HCT116 (cell line): Measurements from ENCODE around the gene NALCN. TPM values are rescaled to one million over a fixed set of nuclear protein-coding genes. Genes with fewer than 3 reads are reported as not detected.

Experiments used
- ATAC-seq: fragments of 200-7000 bp; cut with Tn5 transposase; 2 replicates; pipeline ENCODE4 v1.9.1; 2020; ENCODE audit warnings: mild to moderate bottlenecking, moderate library complexity
- BruUV-seq: library from RNA; stranded (reverse); fragments of 400-500 nt; replicated peaks from 2 replicates; lab custom pipeline; 2021; lab: Mats Ljungman, UMichigan
- CTCF ChIA-PET: fragments of 300-600 bp; sonication (Branson Sonifier 250); formaldehyde crosslinking; loops from one replicate; lab custom pipeline; 2021; ENCODE audit warnings: antibody characterized with exemption; lab: Charles Lee
- POLR2A ChIA-PET: fragments of 300-600, 350-600 bp; sonication (Branson Sonifier 250); formaldehyde crosslinking; loops from one replicate; lab custom pipeline; 2021; ENCODE audit warnings: antibody characterized with exemption; lab: Charles Lee
- RAD21 ChIA-PET, 2 experiments: fragments of 300-600 bp; sonication (Branson Sonifier 250); formaldehyde crosslinking; loops; one replicate each; lab custom pipeline; 2023; ENCODE audit warnings: low total read pairs in 2 of 2; ENCODE audit not compliant: uncharacterized antibody in 2 of 2, unreplicated experiment in 2 of 2, low non-redundant PET in 1 of 2; lab: Charles Lee
- DNase-seq: peaks from one replicate; pipeline ENCODE4 v3.0.0-alpha.2; 2010; ENCODE audit warnings: low read depth, low spot score
- H2AFZ ChIP-seq: fragments of 200-600 bp; shearing (Covaris generic), sonication (generic); 2 replicates; pipeline ENCODE4 v1.6.1; 2017; ENCODE audit warnings: low read depth, mixed run types, mixed read lengths, antibody characterized with exemption, low read length; ENCODE audit not compliant: poor library complexity, severe bottlenecking
- H3K27ac ChIP-seq: 2 replicates; pipeline ENCODE4 v1.5.1; 2012; ENCODE audit warnings: low read depth, low read length
- H3K27me3 ChIP-seq: fragments of 200-600 bp; sonication (generic); 2 replicates; pipeline ENCODE4 v1.6.1; 2016; ENCODE audit warnings: mixed run types, low read length, mixed read lengths; ENCODE audit not compliant: insufficient read depth
- H3K36me3 ChIP-seq, 2 experiments: fragments of 200-500 bp in 1 of 2; fragments of 200-600 bp in 1 of 2; sonication (Bioruptor generic) in 1 of 2; sonication (generic) in 1 of 2; 2 replicates each; pipeline versions ENCODE4 v1.5.1 to v1.6.1; 2014 to 2016; ENCODE audit warnings: low read length in 2 of 2, inconsistent platforms in 1 of 2, mixed read lengths in 1 of 2, mixed run types in 1 of 2; ENCODE audit not compliant: insufficient read depth in 2 of 2, control insufficient read depth in 1 of 2
- H3K4me1 ChIP-seq, 2 experiments: fragments of 200-600 bp in 1 of 2; sonication (generic) in 1 of 2; 2 replicates each; pipeline versions ENCODE4 v1.5.1 to v1.6.1; 2012 to 2017; ENCODE audit warnings: low read length in 2 of 2, inconsistent platforms in 1 of 2, mild to moderate bottlenecking in 1 of 2, mixed read lengths in 1 of 2, mixed run types in 1 of 2, moderate library complexity in 1 of 2; ENCODE audit not compliant: insufficient read depth in 2 of 2, control insufficient read depth in 1 of 2
- H3K4me2 ChIP-seq: fragments of 200-600 bp; sonication (generic); 2 replicates; pipeline ENCODE4 v1.6.1; 2017; ENCODE audit warnings: mixed run types, low read length, mixed read lengths
- H3K4me3 ChIP-seq, 2 experiments: fragments of 200-600 bp in 1 of 2; sonication (generic) in 1 of 2; replicated peaks in 1 of 2; 2 replicates each; pipeline ENCODE4 v1.5.1; 2011 to 2016; ENCODE audit warnings: low read length in 2 of 2, control low read depth in 1 of 2, low read depth in 1 of 2, mild to moderate bottlenecking in 1 of 2, mixed read lengths in 1 of 2, mixed run types in 1 of 2
- H3K79me2 ChIP-seq: fragments of 200-600 bp; sonication (generic); 2 replicates; pipeline ENCODE4 v1.6.1; 2017; ENCODE audit warnings: mild to moderate bottlenecking, mixed run types, low read length, moderate library complexity, mixed read lengths; ENCODE audit not compliant: insufficient read depth
- H3K9ac ChIP-seq: fragments of 200-600 bp; sonication (generic); 2 replicates; pipeline ENCODE4 v1.6.1; 2016; ENCODE audit warnings: low read length, mixed read lengths
- H3K9me2 ChIP-seq: fragments of 200-600 bp; sonication (generic), shearing (Covaris generic); 2 replicates; pipeline ENCODE4 v1.6.1; 2017; ENCODE audit warnings: mixed run types, mild to moderate bottlenecking, moderate library complexity; ENCODE audit not compliant: insufficient read depth
- H3K9me3 ChIP-seq, 2 experiments: fragments of 200-500 bp in 1 of 2; fragments of 200-600 bp in 1 of 2; sonication (Bioruptor generic) in 1 of 2; sonication (generic) in 1 of 2; 2 replicates each; pipeline ENCODE4 v1.6.1; 2014 to 2017; ENCODE audit warnings: low read length in 2 of 2, mixed read lengths in 2 of 2, inconsistent platforms in 1 of 2, low read depth in 1 of 2, mild to moderate bottlenecking in 1 of 2, mixed run types in 1 of 2, moderate library complexity in 1 of 2; ENCODE audit not compliant: control insufficient read depth in 1 of 2, insufficient read depth in 1 of 2
- H4K20me1 ChIP-seq: fragments of 200-600 bp; sonication (generic), shearing (Covaris generic); 2 replicates; pipeline ENCODE4 v1.6.1; 2017; ENCODE audit warnings: mixed run types, mild to moderate bottlenecking, moderate library complexity; ENCODE audit not compliant: insufficient read depth
- CBX3 ChIP-seq: IDR thresholded peaks from 2 replicates; pipeline ENCODE4 v1.6.1; 2012; ENCODE audit warnings: low read depth
- EGR1 ChIP-seq: IDR thresholded peaks from 2 replicates; pipeline ENCODE4 v1.6.1; 2012; ENCODE audit warnings: low read depth
- EZH2 ChIP-seq: fragments of 200-600 bp; sonication (generic); IDR thresholded peaks from 2 replicates; pipeline ENCODE4 v1.6.1; 2017; ENCODE audit warnings: antibody characterized with exemption, mixed run types
- EZH2phosphoT487 ChIP-seq: fragments of 200-600 bp; IDR thresholded peaks from 2 replicates; pipeline ENCODE4 v1.6.1; 2018; ENCODE audit warnings: antibody characterized with exemption, borderline replicate concordance
- FOSL1 ChIP-seq: IDR thresholded peaks from 2 replicates; pipeline ENCODE4 v1.6.1; 2012; ENCODE audit warnings: low read depth
- POLR2A ChIP-seq: IDR thresholded peaks from 2 replicates; pipeline ENCODE4 v1.7.0; 2011; ENCODE audit warnings: borderline replicate concordance; ENCODE audit not compliant: insufficient read depth, insufficient read length; ENCODE audit errors: extremely low read depth
- POLR2AphosphoS5 ChIP-seq: IDR thresholded peaks from 2 replicates; pipeline ENCODE4 v1.6.1; 2011; ENCODE audit warnings: mild to moderate bottlenecking, low read depth, low read length, moderate library complexity
- RAD21 ChIP-seq: IDR thresholded peaks from 2 replicates; pipeline ENCODE4 v1.6.1; 2012; ENCODE audit warnings: low read depth, mild to moderate bottlenecking
- SIN3A ChIP-seq: IDR thresholded peaks from 2 replicates; pipeline ENCODE4 v1.6.1; 2012; ENCODE audit warnings: low read depth
- SP1 ChIP-seq: IDR thresholded peaks from 2 replicates; pipeline ENCODE4 v1.6.1; 2012; ENCODE audit warnings: low read depth
- TCF7L2 ChIP-seq: IDR thresholded peaks from 2 replicates; pipeline ENCODE4 v1.7.0; 2011; ENCODE audit warnings: borderline replicate concordance, inconsistent platforms; ENCODE audit not compliant: insufficient read depth, insufficient read length; ENCODE audit errors: extremely low read depth
- intact Hi-C: fragments of 100-400 bp; cut with micrococcal nuclease; formaldehyde crosslinking; loops from 2 replicates; pipeline ENCODE4 v1.10.0; 2022
- total RNA-seq: library from RNA; stranded (reverse); gene quantifications from one replicate; pipeline ENCODE4 v1.2.1, GENCODE V29; 2021; ENCODE audit not compliant: unreplicated experiment
- TF ChIP-seq, protein P1 (sequence below), 3 experiments: fragments of 200-600 bp in 1 of 3; sonication (generic) in 1 of 3; IDR thresholded peaks in 2 of 3; conservative IDR thresholded peaks in 1 of 3; 2 replicates each; pipeline ENCODE4 v1.5.1; 2012 to 2017; ENCODE audit warnings: low read depth in 2 of 3, low read length in 2 of 3, antibody characterized with exemption in 1 of 3, borderline replicate concordance in 1 of 3, control low read depth in 1 of 3, mild to moderate bottlenecking in 1 of 3, mixed read lengths in 1 of 3, mixed run types in 1 of 3, moderate library complexity in 1 of 3; ENCODE audit not compliant: insufficient read depth in 1 of 3
- TF ChIP-seq, protein P2 (sequence below): IDR thresholded peaks from 2 replicates; pipeline ENCODE4 v1.6.1; 2012; ENCODE audit warnings: low read depth
- TF ChIP-seq, protein P3 (sequence below): IDR thresholded peaks from 2 replicates; pipeline ENCODE4 v1.6.1; 2012

Gene NALCN
- total RNA-seq, 1 experiment from 2014 or later, result not detected

DNA sequence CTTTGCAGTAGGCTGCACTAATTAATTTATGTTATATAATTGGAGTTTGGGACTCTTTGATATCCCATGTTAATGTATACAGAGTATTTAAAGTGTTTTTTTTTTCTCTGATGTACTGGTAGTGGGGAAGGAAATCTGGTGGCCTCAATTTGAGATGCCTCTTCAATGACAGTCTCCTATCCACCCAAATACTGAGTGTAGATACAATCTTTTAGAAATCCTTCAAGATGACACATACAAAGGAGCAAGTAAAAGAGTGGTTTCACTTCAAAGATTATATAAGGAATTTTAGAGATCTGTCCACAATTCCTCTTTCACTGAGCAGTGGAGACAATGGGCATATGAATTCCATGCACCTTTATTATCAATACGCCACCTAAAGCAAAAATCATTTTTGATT lies 15.1 kb downstream of the NALCN start (continued):
- TF ChIP-seq TCF7L2, result no peak

DNA sequence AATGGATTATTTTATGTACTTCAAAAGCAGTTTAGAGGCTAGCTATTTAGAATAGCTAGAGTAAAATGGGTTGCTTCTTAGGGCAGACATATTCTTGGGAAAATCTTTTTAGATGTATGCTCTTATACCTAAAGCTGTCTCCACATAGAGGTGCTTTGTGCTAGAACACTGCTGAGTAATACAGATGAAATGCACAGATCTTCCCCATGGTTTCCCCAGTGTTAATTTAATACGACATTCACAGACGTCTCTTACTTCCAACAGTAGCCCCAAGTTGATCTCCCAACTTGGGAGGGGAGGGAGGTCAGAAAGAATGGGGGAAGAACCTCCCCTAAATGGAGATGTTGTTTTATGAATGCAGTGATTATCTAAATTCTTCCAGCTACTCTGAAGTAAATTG lies 16.9 kb downstream of the NALCN start:
- DNase-seq (no peak), ATAC-seq (no peak)
- H3K4me1 ChIP-seq, result peaks cover 0 to 4% of the 10 kb centered on the region in 2 experiments; a peak in 1 of 4 replicates
- CTCF ChIA-PET, result no interaction called here
- intact Hi-C loops, result no loop called here
- no peaks in the 10 kb centered on the region for H4K20me1 ChIP-seq
- no peaks in the 10 kb centered on the region for H3K79me2 ChIP-seq
- H3K9ac ChIP-seq, result no peak overlapping the region
- POLR2A ChIA-PET, result no interaction called here
- H3K4me3 ChIP-seq, result no peak overlapping the region
- H3K27ac ChIP-seq, result no peak overlapping the region
- peaks cover 0 to 6% of the 10 kb centered on the region in 2 experiments; a peak in 1 of 4 replicates for H3K9me3 ChIP-seq
- BruUV-seq, result no TSS peak
- H2AFZ ChIP-seq, result no peak overlapping the region
- RAD21 ChIA-PET, result no interaction called here
- H3K4me2 ChIP-seq, result no peak overlapping the region
- no peaks in the 10 kb centered on the region for H3K9me2 ChIP-seq
- TF ChIP-seq, protein P1, sequence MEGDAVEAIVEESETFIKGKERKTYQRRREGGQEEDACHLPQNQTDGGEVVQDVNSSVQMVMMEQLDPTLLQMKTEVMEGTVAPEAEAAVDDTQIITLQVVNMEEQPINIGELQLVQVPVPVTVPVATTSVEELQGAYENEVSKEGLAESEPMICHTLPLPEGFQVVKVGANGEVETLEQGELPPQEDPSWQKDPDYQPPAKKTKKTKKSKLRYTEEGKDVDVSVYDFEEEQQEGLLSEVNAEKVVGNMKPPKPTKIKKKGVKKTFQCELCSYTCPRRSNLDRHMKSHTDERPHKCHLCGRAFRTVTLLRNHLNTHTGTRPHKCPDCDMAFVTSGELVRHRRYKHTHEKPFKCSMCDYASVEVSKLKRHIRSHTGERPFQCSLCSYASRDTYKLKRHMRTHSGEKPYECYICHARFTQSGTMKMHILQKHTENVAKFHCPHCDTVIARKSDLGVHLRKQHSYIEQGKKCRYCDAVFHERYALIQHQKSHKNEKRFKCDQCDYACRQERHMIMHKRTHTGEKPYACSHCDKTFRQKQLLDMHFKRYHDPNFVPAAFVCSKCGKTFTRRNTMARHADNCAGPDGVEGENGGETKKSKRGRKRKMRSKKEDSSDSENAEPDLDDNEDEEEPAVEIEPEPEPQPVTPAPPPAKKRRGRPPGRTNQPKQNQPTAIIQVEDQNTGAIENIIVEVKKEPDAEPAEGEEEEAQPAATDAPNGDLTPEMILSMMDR (IDR thresholded peaks at IDR 0.05 in 2 of 3, conservative IDR thresholded peaks at IDR 0.05 in 1 of 3; ENCODE audit: borderline replicate concordance in 1 of 3, insufficient read depth in 1 of 3, low read depth in 2 of 3, low read length in 2 of 3), result no peak
- TF ChIP-seq EGR1 (no peak), POLR2A (no peak), SP1 (no peak), EZH2 (no peak), SIN3A (no peak), POLR2AphosphoS5 (no peak), EZH2phosphoT487 (no peak), FOSL1 (no peak), RAD21 (no peak), CBX3 (no peak)
- TF ChIP-seq, protein P2, sequence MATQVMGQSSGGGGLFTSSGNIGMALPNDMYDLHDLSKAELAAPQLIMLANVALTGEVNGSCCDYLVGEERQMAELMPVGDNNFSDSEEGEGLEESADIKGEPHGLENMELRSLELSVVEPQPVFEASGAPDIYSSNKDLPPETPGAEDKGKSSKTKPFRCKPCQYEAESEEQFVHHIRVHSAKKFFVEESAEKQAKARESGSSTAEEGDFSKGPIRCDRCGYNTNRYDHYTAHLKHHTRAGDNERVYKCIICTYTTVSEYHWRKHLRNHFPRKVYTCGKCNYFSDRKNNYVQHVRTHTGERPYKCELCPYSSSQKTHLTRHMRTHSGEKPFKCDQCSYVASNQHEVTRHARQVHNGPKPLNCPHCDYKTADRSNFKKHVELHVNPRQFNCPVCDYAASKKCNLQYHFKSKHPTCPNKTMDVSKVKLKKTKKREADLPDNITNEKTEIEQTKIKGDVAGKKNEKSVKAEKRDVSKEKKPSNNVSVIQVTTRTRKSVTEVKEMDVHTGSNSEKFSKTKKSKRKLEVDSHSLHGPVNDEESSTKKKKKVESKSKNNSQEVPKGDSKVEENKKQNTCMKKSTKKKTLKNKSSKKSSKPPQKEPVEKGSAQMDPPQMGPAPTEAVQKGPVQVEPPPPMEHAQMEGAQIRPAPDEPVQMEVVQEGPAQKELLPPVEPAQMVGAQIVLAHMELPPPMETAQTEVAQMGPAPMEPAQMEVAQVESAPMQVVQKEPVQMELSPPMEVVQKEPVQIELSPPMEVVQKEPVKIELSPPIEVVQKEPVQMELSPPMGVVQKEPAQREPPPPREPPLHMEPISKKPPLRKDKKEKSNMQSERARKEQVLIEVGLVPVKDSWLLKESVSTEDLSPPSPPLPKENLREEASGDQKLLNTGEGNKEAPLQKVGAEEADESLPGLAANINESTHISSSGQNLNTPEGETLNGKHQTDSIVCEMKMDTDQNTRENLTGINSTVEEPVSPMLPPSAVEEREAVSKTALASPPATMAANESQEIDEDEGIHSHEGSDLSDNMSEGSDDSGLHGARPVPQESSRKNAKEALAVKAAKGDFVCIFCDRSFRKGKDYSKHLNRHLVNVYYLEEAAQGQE, result no peak
- TF ChIP-seq, protein P3, sequence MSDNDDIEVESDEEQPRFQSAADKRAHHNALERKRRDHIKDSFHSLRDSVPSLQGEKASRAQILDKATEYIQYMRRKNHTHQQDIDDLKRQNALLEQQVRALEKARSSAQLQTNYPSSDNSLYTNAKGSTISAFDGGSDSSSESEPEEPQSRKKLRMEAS, result no peak
- H3K27me3 ChIP-seq, result no peaks in the 10 kb centered on the region
- H3K36me3 ChIP-seq, result no peaks in the 10 kb centered on the region
